NCI-H2107 treated with DMSO at 0.1 percent for 48 hours (cell line): Measurements from ENCODE around the gene PDZRN3.

Experiments used
- DNase-seq: peaks from one replicate; lab custom pipeline; 2025; ENCODE audit not compliant: unreplicated experiment; lab: John Stamatoyannopoulos, UW

The PDZRN3 gene

GRCh38 chr3:73398084-73398483 lies 226.7 kb downstream of the PDZRN3 start:
- DNase-seq, result no peak

DNA sequence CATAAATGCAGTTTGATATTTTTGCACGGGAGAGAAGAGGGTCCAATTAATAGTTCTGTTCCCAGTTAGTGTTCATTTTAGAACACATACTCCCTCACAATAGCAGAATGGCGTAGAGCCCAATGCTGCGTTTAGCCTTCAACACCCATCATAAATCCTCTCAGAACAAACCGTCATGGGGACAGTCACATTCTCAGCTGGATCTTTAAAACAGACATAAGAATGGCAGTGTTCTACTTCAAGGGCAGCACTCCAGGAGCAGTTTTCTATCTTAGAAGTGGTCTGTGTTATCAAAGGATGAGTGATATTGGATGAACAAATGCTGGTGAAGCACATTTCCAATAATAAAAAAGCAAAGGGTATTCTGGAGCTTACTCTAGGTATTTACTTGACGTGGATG lies 230.5 kb downstream of the PDZRN3 start:
- no peak for DNase-seq

GRCh38 chr3:73393005-73393404 lies 231.7 kb downstream of the PDZRN3 start:
- no peak for DNase-seq

GRCh38 chr3:73391984-73392383 lies 232.8 kb downstream of the PDZRN3 start:
- no peak for DNase-seq

GRCh38 chr3:73389928-73390327 lies 234.8 kb downstream of the PDZRN3 start:
- DNase-seq, result no peak

- DNase-seq, result no peak
Observed at GRCh38 chr3:73389117-73389813, 235.5 kb downstream of the PDZRN3 start.

DNA sequence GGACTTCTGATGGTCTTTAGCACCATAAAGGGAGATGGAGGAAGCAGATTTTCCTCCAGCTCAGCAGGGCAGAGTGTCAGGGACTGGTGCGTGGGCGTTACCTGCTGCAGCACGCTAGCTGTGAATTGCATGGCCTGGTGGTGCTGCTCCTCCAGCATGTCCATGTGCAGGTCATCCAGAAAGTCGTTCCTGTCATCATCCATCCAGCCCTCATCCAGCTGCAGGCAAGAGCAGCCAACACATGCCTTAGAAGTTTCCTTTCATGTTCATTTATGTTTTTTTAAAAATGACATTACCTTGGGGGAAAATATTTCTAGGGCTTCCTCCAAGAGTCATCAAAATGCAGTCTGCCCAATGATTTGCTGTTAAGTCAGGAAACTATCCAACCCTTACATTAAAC lies 239.2 kb downstream of the PDZRN3 start:
- no peak for DNase-seq

DNA sequence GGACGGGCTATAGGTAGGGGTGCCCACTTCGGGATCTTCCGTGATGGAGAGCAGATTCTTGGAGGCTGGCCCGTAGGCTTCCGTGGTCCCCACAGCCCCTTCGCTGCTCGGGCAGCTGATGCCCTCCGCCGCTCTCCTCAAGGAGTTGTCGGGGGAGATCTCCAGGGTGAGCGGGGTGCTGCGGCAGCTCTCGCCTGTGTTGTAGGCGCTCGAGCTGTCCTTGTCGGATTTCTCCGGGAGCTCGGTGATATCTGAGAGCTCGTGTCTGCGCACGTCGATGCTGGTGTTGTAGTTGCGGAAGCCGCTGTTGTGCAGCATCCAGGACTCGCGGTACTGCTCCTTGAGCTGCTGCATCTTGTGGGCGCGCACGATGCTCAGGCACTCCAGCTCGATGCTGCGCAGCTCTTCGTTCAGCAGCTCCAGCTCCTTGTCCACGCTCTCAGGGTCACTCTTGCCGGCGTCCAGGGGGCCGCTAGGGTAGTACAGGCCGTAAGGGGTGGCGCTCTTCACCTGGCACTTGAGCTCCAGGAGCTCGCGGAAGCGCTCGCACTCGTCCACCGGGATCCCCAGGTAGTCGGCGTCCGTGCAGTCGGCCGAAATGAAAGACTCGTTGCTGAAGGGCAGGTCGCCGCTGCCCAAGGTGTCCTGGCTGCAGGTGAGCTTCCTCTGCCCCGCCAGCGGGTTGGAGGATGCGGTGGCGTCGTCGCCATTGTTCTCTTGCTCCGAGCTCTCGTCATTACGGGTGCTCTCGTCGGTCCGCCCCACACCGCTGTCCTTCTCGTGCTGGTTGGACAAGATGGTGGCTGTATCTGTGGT lies 240.4 kb downstream of the PDZRN3 start:
- no peak for DNase-seq

- no peak for DNase-seq
Observed at GRCh38 chr3:73383470-73384049, 241.2 kb downstream of the PDZRN3 start.

GRCh38 chr3:73381551-73381950 lies 243.2 kb downstream of the PDZRN3 start:
- DNase-seq, result no peak

GRCh38 chr3:73380735-73381532 lies 243.8 kb downstream of the PDZRN3 start:
- no peak for DNase-seq

- DNase-seq, result no peak
Observed at GRCh38 chr3:73379465-73379864, 245.3 kb downstream of the PDZRN3 start.

DNA sequence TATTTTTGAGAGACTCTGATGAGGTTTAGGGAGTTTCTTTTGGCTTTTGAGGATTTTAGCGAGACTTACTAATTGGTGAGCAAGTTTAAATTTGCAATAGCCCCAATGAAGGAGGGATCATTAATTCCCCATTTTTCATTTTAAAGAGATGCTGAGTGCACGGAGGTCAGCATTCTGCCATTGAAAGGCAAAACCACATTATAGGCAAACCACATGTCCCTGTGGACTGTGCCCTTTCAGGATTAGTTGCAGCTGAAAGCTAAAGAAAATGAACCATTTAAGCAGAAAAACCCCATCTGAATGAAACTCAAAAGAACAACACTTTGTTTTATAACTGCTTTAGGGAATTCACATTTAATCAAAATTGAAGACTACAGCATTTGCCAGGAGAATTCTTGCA lies 246.5 kb downstream of the PDZRN3 start:
- DNase-seq, result no peak

DNA sequence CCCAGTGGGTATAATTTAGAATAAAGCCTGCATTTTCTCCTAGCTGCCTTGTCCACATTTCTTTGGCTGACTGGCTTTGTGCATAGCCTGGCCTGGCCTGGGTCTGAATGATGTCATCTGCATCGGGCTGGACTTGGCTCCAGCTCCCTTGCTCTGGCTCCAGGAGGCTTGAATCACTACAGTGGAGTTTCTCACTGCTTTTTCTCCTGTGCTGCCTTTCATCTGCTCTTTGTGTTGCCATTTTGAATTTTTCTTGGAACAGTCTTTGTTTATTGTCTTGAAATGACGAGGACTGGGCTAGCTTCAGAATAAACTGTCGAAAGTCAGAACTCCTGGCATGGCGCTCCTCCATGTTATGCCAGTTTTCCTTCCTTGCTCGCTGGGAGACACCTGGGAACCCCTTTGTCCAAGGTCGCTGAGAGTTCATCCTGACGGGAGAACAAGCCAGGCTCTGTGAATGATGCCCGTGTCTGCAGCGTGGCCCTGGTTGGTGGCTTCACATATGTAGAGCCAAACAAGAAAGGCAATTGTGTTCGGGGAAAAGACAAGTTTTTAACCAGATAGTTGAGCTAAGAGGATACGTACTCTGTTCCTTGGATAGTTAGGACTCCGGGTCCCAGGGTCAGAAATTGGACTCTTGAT lies 258.9 kb downstream of the PDZRN3 start:
- DNase-seq, result no peak

GRCh38 chr3:73364517-73364916 lies 260.2 kb downstream of the PDZRN3 start:
- DNase-seq, result no peak

DNA sequence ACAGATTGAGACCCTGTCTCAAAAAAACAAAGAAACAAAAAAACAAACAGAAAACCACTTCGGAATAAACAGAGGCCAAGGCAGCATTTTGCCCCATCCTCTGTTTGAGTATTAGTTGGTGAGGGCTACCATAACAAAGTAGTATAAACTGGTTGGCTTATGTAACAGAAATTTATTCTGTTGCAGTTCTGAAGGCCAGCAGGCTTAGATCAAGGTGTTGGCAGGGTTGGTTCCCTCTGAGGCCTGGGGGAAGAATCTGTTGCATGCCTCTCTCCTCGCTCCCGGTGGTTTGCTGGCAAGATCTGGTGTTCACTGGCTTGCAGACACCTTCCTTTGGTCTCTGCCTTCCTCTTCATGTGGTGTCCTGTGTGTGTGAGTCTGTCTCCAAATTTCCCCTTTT lies 261.6 kb downstream of the PDZRN3 start:
- no peak for DNase-seq

- DNase-seq, result no peak
Observed at GRCh38 chr3:73361591-73361990, 263.1 kb downstream of the PDZRN3 start.

DNA sequence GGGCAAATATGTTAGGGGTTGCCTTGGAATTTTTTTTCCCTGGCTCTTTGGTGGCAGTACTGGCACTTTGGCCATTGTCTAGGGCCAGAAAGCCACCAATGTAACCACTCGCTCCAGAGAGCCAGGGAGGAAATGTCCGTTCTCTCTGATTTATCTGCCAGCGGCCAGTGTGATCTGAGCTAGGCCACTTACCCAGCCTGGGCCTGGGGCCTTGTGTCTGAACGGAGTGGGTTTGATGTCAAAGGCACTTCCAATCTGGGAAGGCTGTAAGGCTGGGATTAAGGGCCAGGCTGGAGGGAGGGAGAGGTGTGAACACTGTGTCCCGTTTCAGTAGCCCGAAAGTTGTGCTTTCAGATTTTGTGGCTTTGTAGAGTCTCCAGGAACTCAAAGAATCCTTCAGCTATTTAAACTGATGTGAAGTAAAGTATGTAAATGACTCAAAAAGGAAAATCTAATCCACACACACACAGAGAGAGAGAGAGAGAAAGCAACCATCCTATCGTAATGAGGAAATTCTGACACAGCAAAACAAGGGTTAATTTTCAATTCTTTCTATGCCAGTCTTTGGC lies 271.0 kb downstream of the PDZRN3 start:
- DNase-seq, result no peak

- no peak for DNase-seq
Observed at GRCh38 chr3:73352841-73353645, 271.7 kb downstream of the PDZRN3 start.
